Smooth muscle cell of the brain vasculature (primary cell): ENCODE results near the gene APPL1.
"Not testable (repeated sequence)": the region's sequence is repeated elsewhere in the genome, so short reads cannot be mapped to it uniquely, and the experiment has no call there.

ENCODE experiments used
- DNase-seq: peaks from one replicate; pipeline ENCODE4 v3.0.0-alpha.2; 2012; ENCODE audit warnings: low read depth, low spot score

APPL1 gene

GRCh38 chr3:57274845-57275244 is 47.3 kb downstream of the APPL1 start:
- DNase-seq = no peak

- no peak for DNase-seq
These were observed 47.9 kb downstream of the APPL1 start for GRCh38 chr3:57275393-57275792.

- DNase-seq = no peak
These were observed 50.7 kb downstream of the APPL1 start for GRCh38 chr3:57278237-57278636.

- no peak for DNase-seq
These were observed 52.2 kb downstream of the APPL1 start for GRCh38 chr3:57279685-57280084.

GRCh38 chr3:57281715-57282114 is 54.2 kb downstream of the APPL1 start:
- no peak for DNase-seq

GRCh38 chr3:57283334-57283733 is 55.8 kb downstream of the APPL1 start:
- no peak for DNase-seq

GRCh38 chr3:57287205-57287604 is 59.7 kb downstream of the APPL1 start:
- no peak for DNase-seq

- DNase-seq = no peak
These were observed 60.9 kb downstream of the APPL1 start for GRCh38 chr3:57288403-57288802.

GRCh38 chr3:57292159-57292896 is 64.8 kb downstream of the APPL1 start, which contains the start of gene ASB14:
Gene ASB14, minus strand, starts transcription at chr3:57292685. Its CDS starts 652 bp downstream, at chr3:57292033.
- no peak for DNase-seq

GRCh38 chr3:57292897-57293526 is 65.5 kb downstream of the APPL1 start:
- no peak for DNase-seq

- DNase-seq = no peak
These were observed 70.5 kb downstream of the APPL1 start for GRCh38 chr3:57298041-57298440.

GRCh38 chr3:57303520-57303919 is 76.0 kb downstream of the APPL1 start:
- DNase-seq = not testable (repeated sequence)

- no peak for DNase-seq
These were observed 82.3 kb downstream of the APPL1 start for GRCh38 chr3:57309769-57310360.

- no peak for DNase-seq
These were observed 86.7 kb downstream of the APPL1 start for GRCh38 chr3:57314204-57314603.
